ENCODE data around the gene SLC22A23. TPM values are rescaled to one million over a fixed set of nuclear protein-coding genes. Genes with fewer than 3 reads are reported as not detected.

SLC22A23 gene
- total RNA-seq, 1 donor from 2014 or later: 14.6 TPM

- Mint-ChIP-seq H3K27ac (ENCODE audit: unreplicated experiment) (no peak overlapping the region), H3K36me3 (ENCODE audit: low read depth) (no peaks in the 10 kb centered on the region), H3K4me1 (peaks cover 68% of the 10 kb centered on the region), H3K27me3 (ENCODE audit: low read depth) (peaks cover 16% of the 10 kb centered on the region), H3K4me3 (peak overlapping the region; percentile 45), H3K9me3 (no peaks in the 10 kb centered on the region)
- no peak for DNase-seq (ENCODE audit: low read depth, low spot score)
- no peak for TF ChIP-seq CTCF (conservative IDR thresholded peaks at IDR 0.05)
Measured at GRCh38 chr6:3233904-3234303, 222.9 kb downstream of the SLC22A23 start.

- Mint-ChIP-seq H3K27ac (ENCODE audit: unreplicated experiment) (no peak overlapping the region), H3K36me3 (ENCODE audit: low read depth) (no peaks in the 10 kb centered on the region), H3K4me1 (peaks cover 71% of the 10 kb centered on the region), H3K9me3 (no peaks in the 10 kb centered on the region), H3K4me3 (peak overlapping the region; percentile 97), H3K27me3 (ENCODE audit: low read depth) (peaks cover 20% of the 10 kb centered on the region)
- no peak for TF ChIP-seq CTCF (conservative IDR thresholded peaks at IDR 0.05)
- DNase-seq (ENCODE audit: low read depth, low spot score): no peak
Measured at GRCh38 chr6:3233321-3233720, 223.5 kb downstream of the SLC22A23 start.

GRCh38 chr6:3232017-3232945 is 224.6 kb downstream of the SLC22A23 start:
- TF ChIP-seq CTCF (conservative IDR thresholded peaks at IDR 0.05): no peak
- Mint-ChIP-seq H3K27me3 (ENCODE audit: low read depth) (peaks cover 20% of the 10 kb centered on the region), H3K36me3 (ENCODE audit: low read depth) (no peaks in the 10 kb centered on the region), H3K4me3 (peak overlapping the region; percentile 97), H3K4me1 (peaks cover 62% of the 10 kb centered on the region), H3K27ac (ENCODE audit: unreplicated experiment) (peak overlapping the region; percentile 89), H3K9me3 (no peaks in the 10 kb centered on the region)
- DNase-seq (ENCODE audit: low read depth, low spot score): no peak

GRCh38 chr6:3231247-3232016 is 225.4 kb downstream of the SLC22A23 start:
- Mint-ChIP-seq H3K9me3 (no peaks in the 10 kb centered on the region), H3K36me3 (ENCODE audit: low read depth) (peaks cover 3% of the 10 kb centered on the region), H3K4me1 (peaks cover 63% of the 10 kb centered on the region)

More at GRCh38 chr6:3231247-3232016, 225.4 kb downstream of the SLC22A23 start:
- H3K4me3 Mint-ChIP-seq: peak overlapping the region; percentile 97
- peak; percentile 76 for DNase-seq (ENCODE audit: low read depth, low spot score)
- no peak for TF ChIP-seq CTCF (conservative IDR thresholded peaks at IDR 0.05)
- peak overlapping the region; percentile 89 for H3K27ac Mint-ChIP-seq (ENCODE audit: unreplicated experiment)
- peaks cover 23% of the 10 kb centered on the region for H3K27me3 Mint-ChIP-seq (ENCODE audit: low read depth)
